Endothelial cell of umbilical vein (primary cell): Measurements from ENCODE around the gene PHF2. TPM values are rescaled to one million over a fixed set of nuclear protein-coding genes. Genes with fewer than 3 reads are reported as not detected.

Source experiments
- BruUV-seq: library from RNA; stranded (reverse); fragments of 400-500 nt; replicated peaks from 2 replicates; lab custom pipeline; 2021; lab: Mats Ljungman, UMichigan
- CTCF ChIA-PET: fragments of 300-600, 350-600 bp; sonication (Branson Sonifier 250); formaldehyde crosslinking; loops from one replicate; lab custom pipeline; 2021; ENCODE audit warnings: antibody characterized with exemption, inconsistent platforms; lab: Charles Lee
- POLR2A ChIA-PET: fragments of 300-600, 350-600 bp; sonication (Branson Sonifier 250); formaldehyde crosslinking; loops from one replicate; lab custom pipeline; 2021; ENCODE audit warnings: antibody characterized with exemption, inconsistent platforms; lab: Charles Lee
- DNase-seq: peaks from one replicate; pipeline ENCODE4 v3.0.0-alpha.2; 2011; ENCODE audit warnings: low read depth, low spot score
- FAIRE-seq: peaks from 2 replicates; lab custom pipeline; 2011; peaks lifted over from hg19 to GRCh38; lab: Jason Lieb, UNC
- H2AFZ ChIP-seq: 2 replicates; pipeline ENCODE4 v1.6.0; 2012; ENCODE audit warnings: low read depth, low read length, control low read depth, inconsistent platforms
- H3K27ac ChIP-seq: 2 replicates; pipeline ENCODE4 v1.5.1; 2011; ENCODE audit warnings: low read depth, mild to moderate bottlenecking, control low read depth, low read length, moderate library complexity; ENCODE audit not compliant: insufficient read depth
- H3K27me3 ChIP-seq, 2 experiments: 2 replicates each; pipeline versions ENCODE4 v1.6.0 to v1.6.1; 2011; ENCODE audit warnings: low read length in 2 of 2, mixed read lengths in 1 of 2; ENCODE audit not compliant: control insufficient read depth in 2 of 2, insufficient read depth in 2 of 2
- H3K36me3 ChIP-seq, 2 experiments: 2 replicates in 1 of 2; 3 replicates in 1 of 2; pipeline ENCODE4 v1.5.1; 2011; ENCODE audit warnings: low read length in 2 of 2, mild to moderate bottlenecking in 1 of 2, moderate library complexity in 1 of 2; ENCODE audit not compliant: control insufficient read depth in 2 of 2, insufficient read depth in 2 of 2; ENCODE audit errors: extremely low read depth in 1 of 2
- H3K4me1 ChIP-seq: 3 replicates; pipeline ENCODE4 v1.5.1; 2011; ENCODE audit warnings: mild to moderate bottlenecking, low read length; ENCODE audit not compliant: control insufficient read depth, insufficient read depth; ENCODE audit errors: extremely low read depth
- H3K4me2 ChIP-seq: 2 replicates; pipeline ENCODE4 v1.6.1; 2011; ENCODE audit warnings: low read length, control low read depth, mixed read lengths; ENCODE audit not compliant: insufficient read depth
- H3K4me3 ChIP-seq, 3 experiments: fragments of 200-600 bp in 1 of 3; sonication (generic), shearing (Covaris generic) in 1 of 3; replicated peaks in 1 of 3; 2 replicates each; pipeline ENCODE4 v1.5.1; 2011 to 2016; ENCODE audit warnings: control low read depth in 3 of 3, low read length in 3 of 3, mild to moderate bottlenecking in 2 of 3, inconsistent platforms in 1 of 3, low read depth in 1 of 3, moderate library complexity in 1 of 3; ENCODE audit not compliant: insufficient read depth in 1 of 3
- H3K79me2 ChIP-seq: 2 replicates; pipeline ENCODE4 v1.6.0; 2012; ENCODE audit warnings: low read length, inconsistent platforms; ENCODE audit not compliant: control insufficient read depth, insufficient read depth
- H3K9ac ChIP-seq: replicated peaks from 2 replicates; pipeline ENCODE3; 2011; ENCODE audit warnings: low read length, control low read depth; ENCODE audit not compliant: insufficient read depth; ENCODE audit errors: extremely low read depth
- H3K9me1 ChIP-seq: replicated peaks from 3 replicates; pipeline ENCODE4 v1.6.0; 2011; ENCODE audit warnings: mild to moderate bottlenecking, low read length; ENCODE audit not compliant: control insufficient read depth, insufficient read depth; ENCODE audit errors: extremely low read depth
- H3K9me3 ChIP-seq: replicated peaks from 2 replicates; pipeline ENCODE4 v1.5.1; 2012; ENCODE audit warnings: low read length, inconsistent platforms; ENCODE audit not compliant: control insufficient read depth, insufficient read depth
- H4K20me1 ChIP-seq: replicated peaks from 2 replicates; pipeline ENCODE3; 2011; ENCODE audit warnings: mild to moderate bottlenecking, low read length; ENCODE audit not compliant: control insufficient read depth, insufficient read depth; ENCODE audit errors: extremely low read depth
- CTCF ChIP-seq, 2 donors: IDR thresholded peaks; 1 replicate in 1 of 2; 2 replicates in 1 of 2; pipeline ENCODE4 v1.5.1; 2011; ENCODE audit warnings: low read length in 2 of 2, mild to moderate bottlenecking in 2 of 2, moderate library complexity in 2 of 2, control low read depth in 1 of 2, inconsistent platforms in 1 of 2, low read depth in 1 of 2; ENCODE audit not compliant: insufficient read depth in 1 of 2; ENCODE audit errors: extremely low read depth in 1 of 2
- EZH2 ChIP-seq: IDR thresholded peaks from 2 replicates; pipeline ENCODE4 v1.6.1; 2012; ENCODE audit warnings: borderline replicate concordance, low read depth, mild to moderate bottlenecking, moderate library complexity, low read length, inconsistent platforms; ENCODE audit not compliant: severe bottlenecking
- FOS ChIP-seq: IDR thresholded peaks from 2 replicates; pipeline ENCODE4 v1.6.1; 2011; ENCODE audit warnings: mild to moderate bottlenecking, low read length, moderate library complexity, borderline replicate concordance; ENCODE audit not compliant: insufficient read depth
- GATA2 ChIP-seq: IDR thresholded peaks from 2 replicates; pipeline ENCODE4 v1.7.0; 2011; ENCODE audit warnings: low read depth, mild to moderate bottlenecking, moderate library complexity, mixed read lengths, low read length; ENCODE audit not compliant: insufficient read length, insufficient read depth
- JUN ChIP-seq: IDR thresholded peaks from 2 replicates; pipeline ENCODE4 v1.6.1; 2011; ENCODE audit warnings: borderline replicate concordance, low read depth; ENCODE audit not compliant: insufficient read length, insufficient read depth
- MAX ChIP-seq: IDR thresholded peaks from 2 replicates; pipeline ENCODE4 v1.6.1; 2011; ENCODE audit not compliant: insufficient read depth, insufficient read length
- MYC ChIP-seq: IDR thresholded peaks from one replicate; pipeline ENCODE4 v1.6.1; 2011; ENCODE audit warnings: mild to moderate bottlenecking, low read depth, low read length
- POLR2A ChIP-seq: IDR thresholded peaks from 2 replicates; pipeline ENCODE4 v1.6.1; 2012; ENCODE audit warnings: low read depth, mild to moderate bottlenecking, control low read depth, low read length
- POLR2AphosphoS5 ChIP-seq: IDR thresholded peaks from 2 replicates; pipeline ENCODE4 v1.6.1; 2012; ENCODE audit warnings: low read depth, mild to moderate bottlenecking, control low read depth, low read length, moderate library complexity; ENCODE audit not compliant: insufficient read depth
- dilution Hi-C: fragments of 300-500 bp; cut with MboI; formaldehyde crosslinking; loops from one replicate; pipeline ENCODE4 v1.15.0; 2019; ENCODE audit warnings: low sequenced_read_pairs; ENCODE audit not compliant: extremely low pct_ligation_motif_present
- intact Hi-C: fragments of 100-400 bp; cut with micrococcal nuclease; formaldehyde crosslinking; loops from one replicate; pipeline ENCODE4 v1.10.0; 2022
- polyA plus RNA-seq, 4 experiments: library from polyadenylated mRNA; depleted of rRNA in 3 of 4; stranded (reverse) in 3 of 4; unstranded in 1 of 4; fragments of >200 nt; gene quantifications; 2 replicates each; pipeline versions ENCODE4 v1.2.1 to v1.2.3, GENCODE V29; 2011 to 2012; ENCODE audit warnings: missing spikeins in 1 of 4
- total RNA-seq: library from RNA; stranded (reverse); gene quantifications from 2 replicates; pipeline ENCODE4 v1.2.3, GENCODE V29; 2021

PHF2 gene
- total and polyA plus RNA-seq, 2 donors (not counting 3 experiments of a cell fraction or from before 2014, with no cell fraction given) = 9.8 to 22.5 TPM

- DNase-seq (peak; percentile 45), FAIRE-seq (peak; percentile 38)
- CTCF ChIA-PET = interaction anchor here (2.4 kb wide), 1 partner anchor 9 kb away, joined by 25 read pairs; no protein-coding TSS in a partner anchor
- H2AFZ ChIP-seq = peak overlapping the region; percentile 51
- peaks cover 7% of the 10 kb centered on the region for H3K4me1 ChIP-seq
- peak overlapping the region; percentile 22 for H3K27ac ChIP-seq
- H3K9ac ChIP-seq = peak overlapping the region; percentile 64
- dilution Hi-C loops (no loop called here), intact Hi-C loops (loop anchor here (2.0 kb wide), 1 partner anchor 123 kb away; the partner anchor contains the start of gene FAM120AOS)
- no peaks in the 10 kb centered on the region for H3K36me3 ChIP-seq
- BruUV-seq = no TSS peak
- no peaks in the 10 kb centered on the region for H3K27me3 ChIP-seq
- H3K9me1 ChIP-seq = no peaks in the 10 kb centered on the region
- peak overlapping the region; percentile 62 to 83 (median 70) for H3K4me3 ChIP-seq
- H3K4me2 ChIP-seq = peak overlapping the region; percentile 83
- no peaks in the 10 kb centered on the region for H4K20me1 ChIP-seq
- TF ChIP-seq GATA2 = no peak
- peak; percentile 46 for TF ChIP-seq POLR2AphosphoS5
- H3K9me3 ChIP-seq = no peaks in the 10 kb centered on the region
- POLR2A ChIA-PET = interaction anchor here (1.5 kb wide), 1 partner anchor 10 kb away, joined by 7 read pairs; no protein-coding TSS in a partner anchor
- H3K79me2 ChIP-seq = peaks cover 23% of the 10 kb centered on the region
These were observed 557 bp upstream of the PHF2 start for GRCh38 chr9:93575796-93576257.

- no peaks in the 10 kb centered on the region for H3K36me3 ChIP-seq
- dilution Hi-C loops = no loop called here
- ChIA-PET POLR2A (no interaction called here), CTCF (interaction anchor here (3.2 kb wide), 1 partner anchor 11 kb away, joined by 22 read pairs; no protein-coding TSS in a partner anchor)
- DNase-seq (peak; percentile 24), FAIRE-seq (no peak)
- peak overlapping the region; percentile 55 to 70 (median 67) for H3K4me3 ChIP-seq
- H3K27ac ChIP-seq = no peak overlapping the region
- H4K20me1 ChIP-seq = no peaks in the 10 kb centered on the region
- H3K27me3 ChIP-seq = no peaks in the 10 kb centered on the region
- peak overlapping the region; percentile 28 for H2AFZ ChIP-seq
- H3K9me1 ChIP-seq = no peaks in the 10 kb centered on the region
- peak overlapping the region; percentile 88 for H3K4me2 ChIP-seq
- H3K9ac ChIP-seq = peak overlapping the region; percentile 41
- H3K4me1 ChIP-seq = peaks cover 11% of the 10 kb centered on the region
- peaks cover 32% of the 10 kb centered on the region for H3K79me2 ChIP-seq
- TF ChIP-seq MAX = no peak
- TF ChIP-seq CTCF (IDR thresholded peaks at IDR 0.05; ENCODE audit: extremely low read depth in 1 of 2, insufficient read depth in 1 of 2, low read depth in 1 of 2, low read length in 2 of 2) = no peak
- no peak for TF ChIP-seq FOS
- TF ChIP-seq POLR2AphosphoS5 = no peak
- no peak for TF ChIP-seq GATA2
- TF ChIP-seq EZH2 = no peak
- TF ChIP-seq JUN = no peak
- no peak for TF ChIP-seq MYC
- TF ChIP-seq POLR2A = no peak
- BruUV-seq = no TSS peak
- no peaks in the 10 kb centered on the region for H3K9me3 ChIP-seq
- intact Hi-C loops = no loop called here
These were observed 942 bp downstream of the PHF2 start for GRCh38 chr9:93577078-93577974.
